HCT116 (cell line): ENCODE data around the gene HHIPL1. TPM values are rescaled to one million over a fixed set of nuclear protein-coding genes. Genes with fewer than 3 reads are reported as not detected.

Source experiments
- ATAC-seq: fragments of 200-7000 bp; cut with Tn5 transposase; 2 replicates; pipeline ENCODE4 v1.9.1; 2020; ENCODE audit warnings: mild to moderate bottlenecking, moderate library complexity
- BruUV-seq: library from RNA; stranded (reverse); fragments of 400-500 nt; replicated peaks from 2 replicates; lab custom pipeline; 2021; lab: Mats Ljungman, UMichigan
- CTCF ChIA-PET: fragments of 300-600 bp; sonication (Branson Sonifier 250); formaldehyde crosslinking; loops from one replicate; lab custom pipeline; 2021; ENCODE audit warnings: antibody characterized with exemption; lab: Charles Lee
- POLR2A ChIA-PET: fragments of 300-600, 350-600 bp; sonication (Branson Sonifier 250); formaldehyde crosslinking; loops from one replicate; lab custom pipeline; 2021; ENCODE audit warnings: antibody characterized with exemption; lab: Charles Lee
- RAD21 ChIA-PET, 2 experiments: fragments of 300-600 bp; sonication (Branson Sonifier 250); formaldehyde crosslinking; loops; one replicate each; lab custom pipeline; 2023; ENCODE audit warnings: low total read pairs in 2 of 2; ENCODE audit not compliant: uncharacterized antibody in 2 of 2, unreplicated experiment in 2 of 2, low non-redundant PET in 1 of 2; lab: Charles Lee
- DNase-seq: peaks from one replicate; pipeline ENCODE4 v3.0.0-alpha.2; 2010; ENCODE audit warnings: low read depth, low spot score
- H2AFZ ChIP-seq: fragments of 200-600 bp; shearing (Covaris generic), sonication (generic); 2 replicates; pipeline ENCODE4 v1.6.1; 2017; ENCODE audit warnings: low read depth, mixed run types, mixed read lengths, antibody characterized with exemption, low read length; ENCODE audit not compliant: poor library complexity, severe bottlenecking
- H3K27ac ChIP-seq: 2 replicates; pipeline ENCODE4 v1.5.1; 2012; ENCODE audit warnings: low read depth, low read length
- H3K27me3 ChIP-seq: fragments of 200-600 bp; sonication (generic); 2 replicates; pipeline ENCODE4 v1.6.1; 2016; ENCODE audit warnings: mixed run types, low read length, mixed read lengths; ENCODE audit not compliant: insufficient read depth
- H3K36me3 ChIP-seq, 2 experiments: fragments of 200-500 bp in 1 of 2; fragments of 200-600 bp in 1 of 2; sonication (Bioruptor generic) in 1 of 2; sonication (generic) in 1 of 2; 2 replicates each; pipeline versions ENCODE4 v1.5.1 to v1.6.1; 2014 to 2016; ENCODE audit warnings: low read length in 2 of 2, inconsistent platforms in 1 of 2, mixed read lengths in 1 of 2, mixed run types in 1 of 2; ENCODE audit not compliant: insufficient read depth in 2 of 2, control insufficient read depth in 1 of 2
- H3K4me1 ChIP-seq, 2 experiments: fragments of 200-600 bp in 1 of 2; sonication (generic) in 1 of 2; 2 replicates each; pipeline versions ENCODE4 v1.5.1 to v1.6.1; 2012 to 2017; ENCODE audit warnings: low read length in 2 of 2, inconsistent platforms in 1 of 2, mild to moderate bottlenecking in 1 of 2, mixed read lengths in 1 of 2, mixed run types in 1 of 2, moderate library complexity in 1 of 2; ENCODE audit not compliant: insufficient read depth in 2 of 2, control insufficient read depth in 1 of 2
- H3K4me2 ChIP-seq: fragments of 200-600 bp; sonication (generic); 2 replicates; pipeline ENCODE4 v1.6.1; 2017; ENCODE audit warnings: mixed run types, low read length, mixed read lengths
- H3K4me3 ChIP-seq, 2 experiments: fragments of 200-600 bp in 1 of 2; sonication (generic) in 1 of 2; replicated peaks in 1 of 2; 2 replicates each; pipeline ENCODE4 v1.5.1; 2011 to 2016; ENCODE audit warnings: low read length in 2 of 2, control low read depth in 1 of 2, low read depth in 1 of 2, mild to moderate bottlenecking in 1 of 2, mixed read lengths in 1 of 2, mixed run types in 1 of 2
- H3K79me2 ChIP-seq: fragments of 200-600 bp; sonication (generic); 2 replicates; pipeline ENCODE4 v1.6.1; 2017; ENCODE audit warnings: mild to moderate bottlenecking, mixed run types, low read length, moderate library complexity, mixed read lengths; ENCODE audit not compliant: insufficient read depth
- H3K9ac ChIP-seq: fragments of 200-600 bp; sonication (generic); 2 replicates; pipeline ENCODE4 v1.6.1; 2016; ENCODE audit warnings: low read length, mixed read lengths
- H3K9me2 ChIP-seq: fragments of 200-600 bp; sonication (generic), shearing (Covaris generic); 2 replicates; pipeline ENCODE4 v1.6.1; 2017; ENCODE audit warnings: mixed run types, mild to moderate bottlenecking, moderate library complexity; ENCODE audit not compliant: insufficient read depth
- H3K9me3 ChIP-seq, 2 experiments: fragments of 200-500 bp in 1 of 2; fragments of 200-600 bp in 1 of 2; sonication (Bioruptor generic) in 1 of 2; sonication (generic) in 1 of 2; 2 replicates each; pipeline ENCODE4 v1.6.1; 2014 to 2017; ENCODE audit warnings: low read length in 2 of 2, mixed read lengths in 2 of 2, inconsistent platforms in 1 of 2, low read depth in 1 of 2, mild to moderate bottlenecking in 1 of 2, mixed run types in 1 of 2, moderate library complexity in 1 of 2; ENCODE audit not compliant: control insufficient read depth in 1 of 2, insufficient read depth in 1 of 2
- H4K20me1 ChIP-seq: fragments of 200-600 bp; sonication (generic), shearing (Covaris generic); 2 replicates; pipeline ENCODE4 v1.6.1; 2017; ENCODE audit warnings: mixed run types, mild to moderate bottlenecking, moderate library complexity; ENCODE audit not compliant: insufficient read depth
- CBX3 ChIP-seq: IDR thresholded peaks from 2 replicates; pipeline ENCODE4 v1.6.1; 2012; ENCODE audit warnings: low read depth
- CEBPB ChIP-seq: IDR thresholded peaks from 2 replicates; pipeline ENCODE4 v1.6.1; 2012; ENCODE audit warnings: low read depth
- MAX ChIP-seq: IDR thresholded peaks from 2 replicates; pipeline ENCODE4 v1.6.1; 2012
- POLR2AphosphoS5 ChIP-seq: IDR thresholded peaks from 2 replicates; pipeline ENCODE4 v1.6.1; 2011; ENCODE audit warnings: mild to moderate bottlenecking, low read depth, low read length, moderate library complexity
- RAD21 ChIP-seq: IDR thresholded peaks from 2 replicates; pipeline ENCODE4 v1.6.1; 2012; ENCODE audit warnings: low read depth, mild to moderate bottlenecking
- SIN3A ChIP-seq: IDR thresholded peaks from 2 replicates; pipeline ENCODE4 v1.6.1; 2012; ENCODE audit warnings: low read depth
- SP1 ChIP-seq: IDR thresholded peaks from 2 replicates; pipeline ENCODE4 v1.6.1; 2012; ENCODE audit warnings: low read depth
- SRF ChIP-seq: IDR thresholded peaks from 2 replicates; pipeline ENCODE4 v1.6.1; 2012; ENCODE audit warnings: low read depth
- TCF7L2 ChIP-seq: IDR thresholded peaks from 2 replicates; pipeline ENCODE4 v1.7.0; 2011; ENCODE audit warnings: borderline replicate concordance, inconsistent platforms; ENCODE audit not compliant: insufficient read depth, insufficient read length; ENCODE audit errors: extremely low read depth
- YY1 ChIP-seq: IDR thresholded peaks from 2 replicates; pipeline ENCODE4 v1.6.1; 2011; ENCODE audit warnings: low read length, low read depth, moderate library complexity, mild to moderate bottlenecking; ENCODE audit not compliant: insufficient replicate concordance; ENCODE audit errors: extremely low read depth
- ZNF274 ChIP-seq: fragments of 200-500 bp; sonication (Bioruptor generic); IDR thresholded peaks from 2 replicates; pipeline ENCODE4 v1.6.1; 2014; ENCODE audit warnings: mild to moderate bottlenecking, low read depth, low read length, inconsistent platforms
- intact Hi-C: fragments of 100-400 bp; cut with micrococcal nuclease; formaldehyde crosslinking; loops from 2 replicates; pipeline ENCODE4 v1.10.0; 2022
- total RNA-seq: library from RNA; stranded (reverse); gene quantifications from one replicate; pipeline ENCODE4 v1.2.1, GENCODE V29; 2021; ENCODE audit not compliant: unreplicated experiment

Gene HHIPL1
- total RNA-seq, 1 experiment from 2014 or later = not detected

DNA sequence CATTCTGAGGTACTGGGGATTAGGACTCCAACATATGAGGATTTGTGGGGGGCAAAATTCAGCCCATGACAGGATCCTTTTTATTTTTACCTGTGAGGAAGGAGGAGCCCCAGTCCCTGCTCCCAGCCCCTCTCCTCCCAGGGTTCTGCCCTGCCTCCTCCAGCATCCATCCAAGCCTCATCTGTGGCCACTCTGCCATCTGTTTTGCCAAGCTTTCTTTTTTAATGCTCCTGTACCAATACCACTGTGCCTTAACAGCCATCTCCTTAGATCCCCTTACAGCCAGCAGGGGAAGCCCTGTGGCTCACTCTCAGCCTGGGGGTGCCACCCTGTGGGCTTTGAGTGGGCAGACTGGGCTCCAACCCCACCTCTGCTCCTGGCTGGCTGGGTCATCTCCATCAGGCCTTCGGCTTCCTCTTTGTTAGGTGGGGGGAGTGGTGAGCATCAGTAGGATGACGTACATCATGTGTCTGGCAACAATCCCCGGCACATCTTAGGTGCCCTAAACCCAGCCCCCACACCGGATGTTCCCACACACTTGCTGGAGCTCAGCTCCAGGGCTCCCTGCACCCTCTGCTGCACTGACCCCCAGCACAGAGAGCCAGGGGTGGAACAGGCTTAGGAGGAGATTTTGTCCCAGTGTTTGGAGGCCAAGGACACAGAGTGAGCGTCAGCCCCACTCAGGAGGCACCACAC is 79.4 kb downstream of the HHIPL1 start:
- DNase-seq = no peak
- H3K27ac ChIP-seq = no peak overlapping the region
- no peak overlapping the region for H3K9ac ChIP-seq
- no peaks in the 10 kb centered on the region for H3K9me2 ChIP-seq
- intact Hi-C loops = no loop called here
- BruUV-seq = no TSS peak
- CTCF ChIA-PET = no interaction called here
- no peaks in the 10 kb centered on the region for H3K9me3 ChIP-seq
- no peaks in the 10 kb centered on the region for H3K4me1 ChIP-seq
- H3K4me3 ChIP-seq = no peak overlapping the region
- H4K20me1 ChIP-seq = no peaks in the 10 kb centered on the region
- RAD21 ChIA-PET = no interaction called here
- no peaks in the 10 kb centered on the region for H3K79me2 ChIP-seq
- TF ChIP-seq SRF (no peak), CEBPB (no peak), SP1 (no peak)
- H3K4me2 ChIP-seq = no peak overlapping the region
- H3K36me3 ChIP-seq = no peaks in the 10 kb centered on the region
- no peak for ATAC-seq
- POLR2A ChIA-PET = no interaction called here
- H2AFZ ChIP-seq = no peak overlapping the region
- no peaks in the 10 kb centered on the region for H3K27me3 ChIP-seq

DNA sequence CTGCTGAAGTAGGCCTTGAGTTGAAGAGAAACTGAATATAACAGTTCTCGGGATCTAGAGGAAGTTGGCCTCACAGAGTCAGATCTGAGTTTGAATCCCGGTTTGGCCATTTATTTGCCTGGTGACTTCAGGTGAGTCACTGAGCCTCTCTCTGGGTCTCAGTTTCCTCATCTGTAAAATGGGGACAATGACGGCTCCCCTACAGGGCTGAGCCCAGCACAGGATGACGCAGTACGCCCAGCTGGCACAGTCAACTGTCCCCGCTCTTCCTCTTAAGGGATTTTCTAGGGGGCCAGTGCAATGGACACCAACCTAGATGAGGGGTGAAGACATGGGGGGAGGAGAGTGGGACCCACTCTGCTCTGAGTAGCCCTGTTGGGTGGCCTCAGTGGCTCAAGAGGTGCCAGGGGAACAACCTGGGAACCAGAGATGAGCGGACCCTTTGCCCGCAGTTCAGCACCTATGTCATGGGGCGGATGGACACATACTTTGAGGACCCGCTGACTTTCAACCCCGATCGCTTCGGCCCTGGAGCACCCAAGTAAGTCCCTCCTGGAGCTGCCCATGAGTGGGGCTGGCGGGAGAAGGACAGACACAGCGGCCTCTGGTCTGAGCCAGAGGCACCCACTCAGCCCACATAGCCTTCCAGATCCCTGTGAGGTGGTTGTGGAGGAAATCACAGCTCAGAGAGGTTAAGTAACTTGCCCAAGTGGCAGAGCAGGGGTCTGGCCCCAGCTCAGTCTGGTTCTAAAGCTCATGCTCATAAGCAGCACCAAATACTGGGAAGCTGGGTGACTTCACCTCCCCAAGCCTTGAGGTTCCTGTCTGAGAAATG is 80.2 kb downstream of the HHIPL1 start:
- CTCF ChIA-PET = no interaction called here
- H3K36me3 ChIP-seq = no peaks in the 10 kb centered on the region

More for the DNA sequence above, 80.2 kb downstream of the HHIPL1 start:
- ChIA-PET RAD21 (no interaction called here), POLR2A (no interaction called here)
- intact Hi-C loops = no loop called here
- no TSS peak for BruUV-seq
- TF ChIP-seq ZNF274 (no peak), SIN3A (no peak), POLR2AphosphoS5 (no peak), MAX (no peak), RAD21 (no peak), CEBPB (no peak), YY1 (no peak), TCF7L2 (no peak), CBX3 (no peak)
- H3K9me3 ChIP-seq = no peaks in the 10 kb centered on the region
- no peak for ATAC-seq
- H4K20me1 ChIP-seq = no peaks in the 10 kb centered on the region
- no peak overlapping the region for H3K9ac ChIP-seq
- H3K27ac ChIP-seq = no peak overlapping the region
- H3K4me1 ChIP-seq = peaks cover 2 to 4% of the 10 kb centered on the region in 2 experiments; a peak in 1 of 4 replicates
- no peak overlapping the region for H3K4me3 ChIP-seq
- H2AFZ ChIP-seq = no peak overlapping the region
- no peak overlapping the region for H3K4me2 ChIP-seq
- no peaks in the 10 kb centered on the region for H3K79me2 ChIP-seq
- DNase-seq = no peak
- no peaks in the 10 kb centered on the region for H3K27me3 ChIP-seq
- H3K9me2 ChIP-seq = no peaks in the 10 kb centered on the region
